ENCODE results near the gene CLCN2.

- no peak for TF ChIP-seq CTCF (IDR thresholded peaks at IDR 0.05; ENCODE audit: insufficient read depth, low read length)
- TF ChIP-seq REST (IDR thresholded peaks at IDR 0.05; ENCODE audit: insufficient replicate concordance, low read depth): no peak
Observed at GRCh38 chr3:184391266-184391665, 29.9 kb upstream of the CLCN2 start.
